WI38 (cell line): ENCODE results near the gene BIRC6.

ENCODE experiments used
- H3K4me3 ChIP-seq: 2 replicates; pipeline ENCODE4 v1.5.1; 2011; ENCODE audit warnings: low read depth, mild to moderate bottlenecking, control low read depth, low read length
- CTCF ChIP-seq: IDR thresholded peaks from 2 replicates; pipeline ENCODE4 v1.5.1; 2012; ENCODE audit warnings: low read depth, mild to moderate bottlenecking, control low read depth, low read length

BIRC6 gene

GRCh38 chr2:32617599-32618189, 260.9 kb downstream of the BIRC6 start:
- no peak for TF ChIP-seq CTCF
- no peak overlapping the region for H3K4me3 ChIP-seq

- H3K4me3 ChIP-seq, result no peak overlapping the region
- no peak for TF ChIP-seq CTCF
Observed at GRCh38 chr2:32622570-32623310, 265.9 kb downstream of the BIRC6 start.

GRCh38 chr2:32623311-32623706, 266.5 kb downstream of the BIRC6 start:
- TF ChIP-seq CTCF, result no peak
- H3K4me3 ChIP-seq, result no peak overlapping the region

GRCh38 chr2:32624812-32625211, 268.0 kb downstream of the BIRC6 start:
- H3K4me3 ChIP-seq, result no peak overlapping the region
- TF ChIP-seq CTCF, result no peak

- TF ChIP-seq CTCF, result no peak
- H3K4me3 ChIP-seq, result no peak overlapping the region
Observed at GRCh38 chr2:32626639-32627221, 269.9 kb downstream of the BIRC6 start.

GRCh38 chr2:32627441-32627813, 270.6 kb downstream of the BIRC6 start:
- peak overlapping the region; percentile 80 for H3K4me3 ChIP-seq
- TF ChIP-seq CTCF, result no peak
